Glutamatergic neuron (in vitro differentiated cells): ENCODE data around the gene SLC6A3. TPM values are rescaled to one million over a fixed set of nuclear protein-coding genes. Genes with fewer than 3 reads are reported as not detected.
A peak's percentile ranks its signal among the peaks of the same experiment; 100 is the strongest.

Experiments used
- DNase-seq: peaks from one replicate; pipeline ENCODE4 v3.0.0; 2022
- H3K27ac Mint-ChIP-seq: one replicate; pipeline ENCODE4 v1.8.0; 2020; ENCODE audit warnings: mild to moderate bottlenecking, mixed read lengths, inconsistent platforms; ENCODE audit not compliant: unreplicated experiment
- H3K27me3 Mint-ChIP-seq: one replicate; pipeline ENCODE4 v1.8.0; 2020; ENCODE audit warnings: mild to moderate bottlenecking, moderate library complexity, mixed read lengths, inconsistent platforms; ENCODE audit not compliant: unreplicated experiment
- H3K36me3 Mint-ChIP-seq: one replicate; pipeline ENCODE4 v1.8.0; 2020; ENCODE audit warnings: mild to moderate bottlenecking, mixed read lengths, inconsistent platforms; ENCODE audit not compliant: unreplicated experiment
- H3K4me1 Mint-ChIP-seq: one replicate; pipeline ENCODE4 v1.8.0; 2020; ENCODE audit warnings: mild to moderate bottlenecking, low read depth, mixed read lengths, inconsistent platforms; ENCODE audit not compliant: unreplicated experiment
- H3K4me3 Mint-ChIP-seq: one replicate; pipeline ENCODE4 v1.8.0; 2020; ENCODE audit warnings: mild to moderate bottlenecking, mixed read lengths, inconsistent platforms; ENCODE audit not compliant: unreplicated experiment
- H3K9me3 Mint-ChIP-seq: one replicate; pipeline ENCODE4 v1.8.0; 2020; ENCODE audit warnings: mild to moderate bottlenecking, moderate library complexity, mixed read lengths, inconsistent platforms; ENCODE audit not compliant: unreplicated experiment
- CTCF ChIP-seq: fragments of 200-600 bp; sonication (generic); IDR thresholded peaks from one replicate; pipeline ENCODE4 v1.5.0; 2021; ENCODE audit not compliant: partially characterized antibody, unreplicated experiment
- total RNA-seq: library from RNA; stranded (reverse); fragmentation: NEBNext Ultra II Directional; extraction: Animal tissue kit (Norgen Biotek cat#: 25700); gene quantifications from one replicate; pipeline ENCODE4 v1.2.1, GENCODE V29; 2021; ENCODE audit not compliant: unreplicated experiment

Gene SLC6A3
- total RNA-seq, 1 donor from 2014 or later, result 22.4 TPM

GRCh38 chr5:1344975-1345838 lies 100.0 kb downstream of the SLC6A3 start, which contains the start of gene CLPTM1L:
Gene CLPTM1L, minus strand, starts transcription at chr5:1345099. Its CDS starts 258 bp downstream, at chr5:1344841.
- H3K4me1 Mint-ChIP-seq, result peaks cover 6% of the 10 kb centered on the region
- peaks cover 8% of the 10 kb centered on the region for H3K9me3 Mint-ChIP-seq
- H3K4me3 Mint-ChIP-seq, result peak within 1 kb of the TSS; percentile 95
- H3K27ac Mint-ChIP-seq, result peak within 1 kb of the TSS; percentile 48
- DNase-seq, result peak; percentile 89
- no peak for TF ChIP-seq CTCF
- H3K36me3 Mint-ChIP-seq, result peaks cover 10% of the 10 kb centered on the region
- H3K27me3 Mint-ChIP-seq, result peaks cover 8% of the 10 kb centered on the region

GRCh38 chr5:1343931-1344901 lies 101.0 kb downstream of the SLC6A3 start:
- peak; percentile 35 for DNase-seq
- peaks cover 9% of the 10 kb centered on the region for H3K27me3 Mint-ChIP-seq
- H3K36me3 Mint-ChIP-seq, result peaks cover 10% of the 10 kb centered on the region
- H3K4me3 Mint-ChIP-seq, result peak overlapping the region; percentile 95
- H3K27ac Mint-ChIP-seq, result peak overlapping the region; percentile 48
- H3K9me3 Mint-ChIP-seq, result peaks cover 7% of the 10 kb centered on the region
- no peak for TF ChIP-seq CTCF
- H3K4me1 Mint-ChIP-seq, result peaks cover 6% of the 10 kb centered on the region

- H3K4me3 Mint-ChIP-seq, result peak overlapping the region; percentile 75
- H3K27ac Mint-ChIP-seq, result no peak overlapping the region
- peaks cover 10% of the 10 kb centered on the region for H3K36me3 Mint-ChIP-seq
- DNase-seq, result no peak
- H3K27me3 Mint-ChIP-seq, result peaks cover 9% of the 10 kb centered on the region
- peaks cover 6% of the 10 kb centered on the region for H3K4me1 Mint-ChIP-seq
- no peak for TF ChIP-seq CTCF
- peaks cover 6% of the 10 kb centered on the region for H3K9me3 Mint-ChIP-seq
Measured at GRCh38 chr5:1343315-1343751, 101.9 kb downstream of the SLC6A3 start.

Other genes starting within 250 kb of the SLC6A3 start
- not detected for gene SLC6A19, start 243.8 kb downstream of the SLC6A3 start, total RNA-seq
- gene SLC6A18, start 220.1 kb downstream of the SLC6A3 start, total RNA-seq, result not detected
- 2.9 TPM for gene TERT, start 150.4 kb downstream of the SLC6A3 start, total RNA-seq
- 95.2 TPM for gene CLPTM1L, start 100.3 kb downstream of the SLC6A3 start, total RNA-seq
- 113 TPM for gene LPCAT1, start 78.5 kb upstream of the SLC6A3 start, total RNA-seq